Endothelial cell (in vitro differentiated cells): Measurements from ENCODE around the gene TSPO2. TPM values are rescaled to one million over a fixed set of nuclear protein-coding genes. Genes with fewer than 3 reads are reported as not detected.

Source experiments
- DNase-seq: peaks from one replicate; pipeline ENCODE4 v3.0.0; 2021; ENCODE audit warnings: low spot score
- H3K27ac Mint-ChIP-seq: one replicate; pipeline ENCODE4 v1.8.0; 2021; ENCODE audit warnings: mixed read lengths, inconsistent platforms; ENCODE audit not compliant: unreplicated experiment
- H3K27me3 Mint-ChIP-seq: one replicate; pipeline ENCODE4 v1.8.0; 2021; ENCODE audit warnings: mild to moderate bottlenecking, moderate library complexity, mixed read lengths, inconsistent platforms; ENCODE audit not compliant: unreplicated experiment
- H3K36me3 Mint-ChIP-seq: one replicate; pipeline ENCODE4 v1.8.0; 2021; ENCODE audit warnings: mild to moderate bottlenecking, low read depth, mixed read lengths, inconsistent platforms; ENCODE audit not compliant: unreplicated experiment
- H3K4me1 Mint-ChIP-seq: one replicate; pipeline ENCODE4 v1.8.0; 2021; ENCODE audit warnings: mild to moderate bottlenecking, mixed read lengths, inconsistent platforms; ENCODE audit not compliant: unreplicated experiment
- H3K4me3 Mint-ChIP-seq: one replicate; pipeline ENCODE4 v1.8.0; 2021; ENCODE audit warnings: mild to moderate bottlenecking, mixed read lengths, inconsistent platforms; ENCODE audit not compliant: unreplicated experiment
- H3K9me3 Mint-ChIP-seq: one replicate; pipeline ENCODE4 v1.8.0; 2021; ENCODE audit warnings: mixed read lengths, inconsistent platforms; ENCODE audit not compliant: unreplicated experiment
- CTCF ChIP-seq: fragments of 200-600 bp; sonication (generic); IDR thresholded peaks from one replicate; pipeline ENCODE4 v1.5.0; 2021; ENCODE audit warnings: antibody characterized with exemption; ENCODE audit not compliant: unreplicated experiment
- total RNA-seq: library from RNA; stranded (reverse); fragmentation: NEBNext Ultra II Directional; extraction: Animal tissue kit (Norgen Biotek cat#: 25700); gene quantifications from one replicate; pipeline ENCODE4 v1.2.1, GENCODE V29; 2021; ENCODE audit not compliant: unreplicated experiment

TSPO2 gene
- total RNA-seq, 1 donor from 2014 or later = not detected

GRCh38 chr6:41047306-41047705 is 5.0 kb downstream of the TSPO2 start:
- Mint-ChIP-seq H3K27me3 (peaks cover 6% of the 10 kb centered on the region), H3K27ac (no peak overlapping the region), H3K4me3 (no peak overlapping the region), H3K4me1 (peaks cover 11% of the 10 kb centered on the region), H3K9me3 (no peaks in the 10 kb centered on the region), H3K36me3 (no peaks in the 10 kb centered on the region)
- TF ChIP-seq CTCF = no peak
- DNase-seq = no peak

- Mint-ChIP-seq H3K4me3 (no peak overlapping the region), H3K4me1 (peaks cover 17% of the 10 kb centered on the region)
Measured at GRCh38 chr6:41047745-41048732, 5.8 kb downstream of the TSPO2 start.

GRCh38 chr6:41049521-41049920 is 7.3 kb downstream of the TSPO2 start:
- DNase-seq = no peak
- Mint-ChIP-seq H3K27me3 (peaks cover 8% of the 10 kb centered on the region), H3K9me3 (no peaks in the 10 kb centered on the region), H3K4me3 (no peak overlapping the region), H3K4me1 (peaks cover 17% of the 10 kb centered on the region), H3K36me3 (no peaks in the 10 kb centered on the region), H3K27ac (no peak overlapping the region)
- TF ChIP-seq CTCF = no peak

More at GRCh38 chr6:41047745-41048732, 5.8 kb downstream of the TSPO2 start:
- Mint-ChIP-seq H3K27ac (no peak overlapping the region), H3K27me3 (peaks cover 6% of the 10 kb centered on the region), H3K9me3 (no peaks in the 10 kb centered on the region), H3K36me3 (no peaks in the 10 kb centered on the region)
- no peak for TF ChIP-seq CTCF
- no peak for DNase-seq

- TF ChIP-seq CTCF = no peak
- peaks cover 8% of the 10 kb centered on the region for H3K27me3 Mint-ChIP-seq
- no peaks in the 10 kb centered on the region for H3K9me3 Mint-ChIP-seq
- no peak overlapping the region for H3K4me3 Mint-ChIP-seq
- H3K27ac Mint-ChIP-seq = no peak overlapping the region
- H3K36me3 Mint-ChIP-seq = no peaks in the 10 kb centered on the region
- H3K4me1 Mint-ChIP-seq = peaks cover 17% of the 10 kb centered on the region
- no peak for DNase-seq
Measured at GRCh38 chr6:41049955-41050354, 7.7 kb downstream of the TSPO2 start.

- DNase-seq = no peak
- no peaks in the 10 kb centered on the region for H3K9me3 Mint-ChIP-seq
- H3K27me3 Mint-ChIP-seq = peaks cover 8% of the 10 kb centered on the region
- TF ChIP-seq CTCF = no peak
- no peak overlapping the region for H3K4me3 Mint-ChIP-seq
- H3K4me1 Mint-ChIP-seq = peaks cover 17% of the 10 kb centered on the region
- no peak overlapping the region for H3K27ac Mint-ChIP-seq
- H3K36me3 Mint-ChIP-seq = no peaks in the 10 kb centered on the region
Measured at GRCh38 chr6:41050536-41050935, 8.3 kb downstream of the TSPO2 start.
